ENCODE measurements around the gene THAP11.

- TF ChIP-seq CTCF (IDR thresholded peaks at IDR 0.05) (peak in 1 of 6 experiments; percentile 16), POLR2A (IDR thresholded peaks at IDR 0.05) (no peak)
Measured at GRCh38 chr16:67844497-67844896, 2.4 kb downstream of the THAP11 start.
